ENCODE measurements around the gene DYRK3. TPM values are rescaled to one million over a fixed set of nuclear protein-coding genes. Genes with fewer than 3 reads are reported as not detected.
A peak's percentile ranks its signal among the peaks of the same experiment; 100 is the strongest.

Gene DYRK3
- total and polyA plus RNA-seq, 2 experiments from 2014 or later = 8.4 to 21.2 TPM

DNA sequence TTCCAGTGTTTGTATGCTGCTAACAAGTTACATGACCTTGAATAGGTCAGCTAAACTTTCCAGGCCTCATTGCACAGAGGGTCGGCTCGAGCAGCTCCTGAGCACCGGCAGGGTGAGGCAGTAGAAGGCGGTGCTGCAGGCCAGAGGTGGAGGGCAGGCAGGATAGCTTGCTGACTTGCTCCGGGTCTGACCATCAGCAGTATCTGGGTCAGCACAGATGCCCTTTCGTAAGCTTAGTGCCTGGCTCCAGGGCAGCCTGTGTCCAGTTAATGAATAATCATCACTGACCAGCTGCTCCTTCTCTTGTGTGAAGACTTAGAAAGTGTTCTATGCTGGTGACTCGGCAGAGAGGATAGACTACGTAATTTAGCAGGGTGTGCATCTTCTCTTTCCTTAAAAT is 56.3 kb downstream of the DYRK3 start:
- Histone ChIP-seq H3K27me3 (no peaks in the 10 kb centered on the region), H3K9me3 (ENCODE audit: low read depth) (no peaks in the 10 kb centered on the region), H3K4me1 (ENCODE audit: low read depth) (peaks cover 90% of the 10 kb centered on the region), H3K36me3 (no peaks in the 10 kb centered on the region), H3K27ac (peak overlapping the region; percentile 98), H3K4me3 (no peak overlapping the region)
- TF ChIP-seq CTCF (IDR thresholded peaks at IDR 0.05; ENCODE audit: low read depth, low read length) = no peak
- DNase-seq (ENCODE audit: low read depth in 1 of 2, low spot score in 1 of 2) = peak in 1 of 2 donors; percentile 53

- Histone ChIP-seq H3K4me1 (ENCODE audit: low read depth) (peaks cover 90% of the 10 kb centered on the region), H3K4me3 (peak overlapping the region; percentile 5), H3K27me3 (no peaks in the 10 kb centered on the region), H3K36me3 (no peaks in the 10 kb centered on the region), H3K27ac (peak overlapping the region; percentile 98), H3K9me3 (ENCODE audit: low read depth) (no peaks in the 10 kb centered on the region)
- DNase-seq (ENCODE audit: low read depth in 1 of 2, low spot score in 1 of 2) = peak; percentile 79 to 84
- no peak for TF ChIP-seq CTCF (IDR thresholded peaks at IDR 0.05; ENCODE audit: low read depth, low read length)
Observed at GRCh38 chr1:206693029-206693428, 57.7 kb downstream of the DYRK3 start.

DNA sequence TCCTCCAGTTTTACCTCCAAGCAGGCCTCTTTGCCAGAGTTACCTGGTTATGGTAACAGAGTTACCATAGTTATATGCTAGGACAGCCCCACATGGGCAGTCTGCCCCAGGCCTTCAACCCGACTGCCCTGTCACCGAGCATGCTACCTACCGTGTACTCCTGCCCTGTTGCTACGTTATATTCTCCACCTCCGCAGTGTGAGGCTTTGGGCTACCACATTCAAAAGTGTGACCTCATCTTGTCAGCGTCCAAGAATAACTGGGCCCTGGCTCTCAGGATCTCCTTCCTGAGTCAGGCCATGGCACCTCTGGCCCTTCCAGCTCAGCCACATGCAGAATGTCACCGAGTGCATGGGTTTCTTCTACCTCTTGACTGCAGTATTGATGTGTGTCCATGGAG is 58.3 kb downstream of the DYRK3 start:
- Histone ChIP-seq H3K27me3 (no peaks in the 10 kb centered on the region), H3K9me3 (ENCODE audit: low read depth) (no peaks in the 10 kb centered on the region), H3K4me3 (peak overlapping the region; percentile 5), H3K36me3 (no peaks in the 10 kb centered on the region), H3K4me1 (ENCODE audit: low read depth) (peaks cover 84% of the 10 kb centered on the region), H3K27ac (peak overlapping the region; percentile 98)
- TF ChIP-seq CTCF (IDR thresholded peaks at IDR 0.05; ENCODE audit: low read depth, low read length) = no peak
- DNase-seq (ENCODE audit: low read depth in 1 of 2, low spot score in 1 of 2) = no peak

- no peaks in the 10 kb centered on the region for H3K27me3 ChIP-seq
- peak in 1 of 2 donors; percentile 67 for DNase-seq (ENCODE audit: low read depth in 1 of 2, low spot score in 1 of 2)
- H3K9me3 ChIP-seq (ENCODE audit: low read depth) = no peaks in the 10 kb centered on the region
- H3K36me3 ChIP-seq = no peaks in the 10 kb centered on the region
- TF ChIP-seq CTCF (IDR thresholded peaks at IDR 0.05; ENCODE audit: low read depth, low read length) = no peak
- peak overlapping the region; percentile 98 for H3K27ac ChIP-seq
- no peak overlapping the region for H3K4me3 ChIP-seq
- peaks cover 80% of the 10 kb centered on the region for H3K4me1 ChIP-seq (ENCODE audit: low read depth)
Observed at GRCh38 chr1:206694171-206695124, 59.1 kb downstream of the DYRK3 start.

GRCh38 chr1:206695733-206696132 is 60.4 kb downstream of the DYRK3 start:
- H3K4me1 ChIP-seq (ENCODE audit: low read depth) = peaks cover 77% of the 10 kb centered on the region
- peak overlapping the region; percentile 15 for H3K27ac ChIP-seq
- H3K27me3 ChIP-seq = no peaks in the 10 kb centered on the region
- no peak overlapping the region for H3K4me3 ChIP-seq
- H3K9me3 ChIP-seq (ENCODE audit: low read depth) = no peaks in the 10 kb centered on the region
- H3K36me3 ChIP-seq = no peaks in the 10 kb centered on the region
- TF ChIP-seq CTCF (IDR thresholded peaks at IDR 0.05; ENCODE audit: low read depth, low read length) = no peak
- no peak for DNase-seq (ENCODE audit: low read depth in 1 of 2, low spot score in 1 of 2)

Data from cardiac muscle cell (in vitro differentiated cells and primary cell).